Effector CD8-positive, alpha-beta T cell (primary cell): Measurements from ENCODE around the gene VCAN.

Source experiments
- DNase-seq: peaks from one replicate; lab custom pipeline; 2025; lab: John Stamatoyannopoulos, UW

VCAN gene

DNA sequence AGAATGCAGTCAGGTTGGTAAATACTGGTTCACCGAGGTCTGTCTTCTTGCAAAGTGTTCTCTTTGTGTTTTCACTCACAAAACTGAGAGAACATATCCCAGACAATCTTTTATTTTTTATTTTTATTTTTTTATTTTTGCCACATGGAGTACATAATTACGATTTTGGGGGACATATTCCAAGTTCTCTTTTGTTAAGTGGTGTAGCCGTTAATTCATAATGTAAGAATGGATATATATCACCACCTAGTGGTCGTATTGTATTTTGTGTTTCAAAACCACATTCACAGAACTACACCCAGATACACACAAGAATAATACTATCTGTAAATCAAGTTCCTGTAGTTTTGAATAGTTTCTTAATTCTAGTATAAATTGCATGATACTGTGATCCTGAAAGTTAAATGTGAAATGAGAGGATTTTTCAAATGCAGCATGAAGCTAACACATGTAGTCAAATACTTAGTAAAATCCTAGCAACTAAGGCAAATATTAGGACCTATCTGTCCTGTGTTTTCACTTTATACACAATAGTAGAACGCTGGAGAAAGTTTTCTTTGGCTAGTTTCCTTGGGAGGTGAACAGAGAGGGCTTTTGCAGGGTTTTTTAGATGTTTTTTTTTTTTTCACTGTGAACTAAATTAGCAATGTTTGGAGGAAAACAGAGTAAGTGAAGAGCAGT lies 92.7 kb downstream of the VCAN start:
- no peak for DNase-seq

DNA sequence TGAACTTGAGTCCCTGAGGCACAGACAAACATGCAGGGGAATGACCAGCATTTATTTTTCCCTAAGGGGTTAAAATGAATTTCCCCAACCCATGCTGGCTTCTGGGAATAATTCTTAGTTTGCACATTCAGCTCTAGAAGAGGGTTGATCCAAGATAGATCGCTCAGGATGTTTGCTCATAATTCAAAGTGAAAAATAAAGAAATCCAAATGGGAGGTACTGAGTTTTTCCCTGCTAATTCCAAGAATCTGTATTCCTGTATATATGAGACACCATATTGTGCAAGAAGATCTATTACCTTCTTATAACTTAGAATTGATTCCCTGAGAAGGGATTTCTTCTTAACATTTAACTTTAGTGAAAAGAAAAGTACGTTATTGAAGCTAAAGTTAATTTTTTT lies 96.2 kb downstream of the VCAN start:
- no peak for DNase-seq

DNA sequence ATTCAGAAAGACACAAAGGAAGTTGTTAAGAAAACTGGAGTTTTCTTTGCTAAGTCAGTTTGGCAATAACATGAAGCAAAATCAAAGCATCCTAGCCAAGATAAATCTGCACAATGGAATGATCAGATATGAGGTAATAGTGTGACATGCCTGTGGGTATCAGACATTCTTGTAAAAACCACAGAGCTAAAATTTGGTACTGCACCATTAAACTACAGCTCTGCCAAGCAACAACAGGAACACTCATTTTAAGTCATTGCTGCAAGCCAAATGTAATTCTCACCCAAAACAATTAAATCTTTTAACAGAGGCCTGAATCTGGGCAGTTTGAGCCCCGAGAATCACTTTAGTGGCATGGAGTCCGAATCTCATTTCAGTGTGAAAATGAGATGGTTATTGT lies 96.6 kb downstream of the VCAN start:
- DNase-seq = no peak

DNA sequence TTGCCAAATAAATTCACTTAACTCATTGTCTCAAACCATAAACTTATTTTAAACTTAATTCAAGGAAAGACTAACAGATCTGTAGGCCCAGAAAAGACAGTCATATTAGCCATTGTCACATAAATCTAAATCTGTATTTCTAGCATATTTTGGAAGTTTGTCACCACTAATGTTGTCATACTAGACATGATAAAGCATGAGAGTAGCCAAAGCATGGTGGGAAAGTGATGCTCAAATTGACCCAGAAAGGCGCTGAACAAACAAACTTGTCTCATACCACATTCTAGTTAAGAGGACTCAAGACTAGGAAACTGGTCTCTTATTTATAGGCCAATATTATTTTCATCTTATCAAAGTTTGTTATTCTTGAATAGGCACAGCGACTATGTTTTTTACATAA lies 99.4 kb downstream of the VCAN start:
- DNase-seq = no peak

DNA sequence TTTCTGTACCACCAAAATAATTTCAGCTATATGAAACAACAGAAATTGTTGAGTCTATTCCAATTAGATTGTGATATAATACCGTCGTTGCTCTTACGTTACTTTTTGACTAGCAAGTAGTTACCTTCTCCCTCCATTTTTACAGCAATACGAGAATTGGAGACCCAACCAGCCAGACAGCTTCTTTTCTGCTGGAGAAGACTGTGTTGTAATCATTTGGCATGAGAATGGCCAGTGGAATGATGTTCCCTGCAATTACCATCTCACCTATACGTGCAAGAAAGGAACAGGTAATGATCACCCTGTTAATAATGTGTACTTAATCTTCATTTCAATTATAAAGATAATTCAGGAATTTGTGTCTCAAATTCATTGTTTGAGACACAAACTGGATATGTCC lies 100.7 kb downstream of the VCAN start:
- DNase-seq = no peak

DNA sequence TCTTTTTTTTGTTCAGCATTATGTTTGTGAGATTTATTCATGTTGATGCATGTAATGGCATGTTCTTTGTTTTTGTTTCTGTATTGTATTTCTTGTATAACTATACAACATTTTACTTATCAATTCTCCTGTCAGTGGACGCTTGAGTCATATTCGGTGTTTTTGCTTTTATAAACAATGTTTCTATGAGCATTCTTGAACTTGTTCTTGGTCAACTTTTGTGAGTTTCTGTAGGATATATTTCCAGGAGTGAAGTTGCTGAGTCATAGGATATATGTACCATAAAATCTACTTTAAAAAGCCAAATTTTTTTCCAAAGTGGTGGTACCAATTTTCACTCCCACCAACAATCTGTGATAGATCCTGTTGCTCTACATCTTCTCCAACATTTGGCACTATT lies 104.8 kb downstream of the VCAN start:
- DNase-seq = no peak

DNA sequence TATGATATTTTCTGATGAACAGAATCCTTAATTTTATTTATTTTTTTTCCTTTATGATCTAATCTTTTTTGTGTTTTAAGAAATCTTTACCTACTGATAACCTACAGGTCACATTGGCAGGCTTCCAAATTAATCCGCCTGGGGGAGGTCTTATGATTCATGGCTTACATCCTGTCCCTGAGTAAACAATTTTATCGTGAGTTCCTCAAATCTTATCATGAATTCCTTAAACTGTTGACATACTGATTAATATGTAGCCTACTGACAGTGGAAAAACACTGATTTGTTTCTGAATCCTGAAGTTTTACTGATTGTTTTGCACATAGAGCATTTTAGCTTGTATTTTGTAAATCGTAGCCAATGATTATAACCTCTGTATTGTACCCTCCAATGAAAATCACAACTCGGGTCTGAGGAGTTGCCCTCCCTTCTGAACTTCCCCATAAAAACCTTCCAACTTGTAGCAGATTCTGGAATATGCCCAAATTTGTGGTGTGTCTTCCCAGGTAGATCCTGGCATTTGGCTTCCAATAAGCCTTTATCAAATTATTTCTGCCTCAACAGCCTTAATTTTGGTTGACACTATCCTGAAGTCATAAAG lies 105.6 kb downstream of the VCAN start:
- no peak for DNase-seq

DNA sequence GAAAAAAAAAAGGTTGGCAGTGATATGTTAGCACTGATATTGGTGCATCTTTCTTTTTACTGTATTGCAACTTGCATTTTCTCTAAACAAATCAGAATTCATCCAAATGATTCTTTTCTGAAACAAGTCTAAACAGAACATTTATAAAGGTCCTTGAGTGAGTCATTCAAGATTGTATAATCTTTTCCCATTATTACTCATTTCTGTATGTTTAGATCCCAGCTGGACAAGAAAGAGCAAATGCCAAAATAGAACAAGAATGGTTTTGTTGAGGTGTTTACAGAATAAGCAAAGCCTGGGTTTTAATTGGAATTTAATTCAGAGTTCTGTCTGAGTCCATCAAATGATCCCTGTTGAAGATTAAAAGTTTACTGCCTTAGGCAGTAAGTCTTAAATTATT lies 112.3 kb downstream of the VCAN start:
- DNase-seq = no peak

DNA sequence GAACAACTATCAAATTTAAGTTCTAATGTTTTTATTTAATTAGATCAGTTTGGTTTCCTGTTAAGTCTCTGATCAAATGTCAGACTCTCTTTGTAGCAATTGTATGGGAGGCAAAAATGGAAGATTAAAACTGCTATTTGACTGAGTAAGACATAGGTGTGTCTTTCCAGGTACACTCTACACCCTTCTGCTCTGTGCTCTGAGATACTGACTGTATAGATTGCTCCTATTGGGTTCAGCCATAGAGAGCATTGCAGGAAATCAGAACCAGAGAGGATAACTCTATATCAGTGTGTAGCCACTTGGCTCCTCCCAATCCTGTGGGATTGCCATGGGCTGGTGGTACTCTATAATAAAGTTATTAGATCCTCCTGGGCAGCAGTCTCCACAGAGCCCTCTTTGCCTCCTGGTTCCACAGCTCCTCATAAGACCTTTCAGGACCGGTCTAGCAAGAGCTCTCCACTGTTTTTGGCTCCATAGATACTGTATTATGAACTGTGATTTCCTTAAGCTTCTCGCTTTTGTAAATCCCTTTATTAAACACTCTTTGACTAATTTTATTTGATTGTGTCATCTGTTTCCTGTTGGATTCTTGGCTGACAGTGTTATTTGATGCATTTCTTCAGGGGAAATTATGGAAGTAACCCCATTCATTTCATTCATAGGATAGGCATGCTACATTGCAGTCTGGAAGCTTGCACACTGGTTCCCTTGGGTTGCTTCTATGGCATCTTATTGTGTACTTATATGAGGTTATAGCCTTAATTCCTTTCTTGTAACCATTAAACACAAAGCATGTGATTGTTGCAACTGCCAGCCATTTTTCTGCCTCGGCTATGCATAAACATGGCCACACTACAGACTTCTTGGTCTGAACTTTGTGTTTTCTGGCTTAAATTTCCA lies 115.6 kb downstream of the VCAN start:
- no peak for DNase-seq

- DNase-seq = no peak
These were observed 118.2 kb downstream of the VCAN start for GRCh38 chr5:83589786-83590185.

- no peak for DNase-seq
These were observed 119.4 kb downstream of the VCAN start for GRCh38 chr5:83590966-83591365.

- DNase-seq = no peak
These were observed 123.7 kb downstream of the VCAN start for GRCh38 chr5:83595217-83595616.

DNA sequence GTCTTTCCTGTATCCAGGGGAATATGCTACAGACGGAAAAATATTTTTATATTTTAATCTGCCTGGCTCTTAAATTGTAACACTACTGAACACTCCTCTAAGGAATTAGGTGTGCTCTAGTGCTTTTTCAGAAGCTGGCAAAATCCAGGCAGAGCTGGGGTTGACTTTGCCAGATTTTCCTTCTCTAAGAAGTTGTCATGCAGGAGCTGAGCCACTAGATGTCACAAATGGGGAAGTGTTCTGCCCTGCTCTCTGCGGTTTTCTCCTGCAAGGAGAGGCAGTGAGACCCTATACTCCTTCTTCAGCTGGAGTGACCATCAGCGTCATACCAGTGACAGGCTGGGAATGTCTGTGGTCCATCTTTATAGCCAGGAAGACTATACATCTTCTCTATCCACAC lies 136.6 kb downstream of the VCAN start:
- no peak for DNase-seq

DNA sequence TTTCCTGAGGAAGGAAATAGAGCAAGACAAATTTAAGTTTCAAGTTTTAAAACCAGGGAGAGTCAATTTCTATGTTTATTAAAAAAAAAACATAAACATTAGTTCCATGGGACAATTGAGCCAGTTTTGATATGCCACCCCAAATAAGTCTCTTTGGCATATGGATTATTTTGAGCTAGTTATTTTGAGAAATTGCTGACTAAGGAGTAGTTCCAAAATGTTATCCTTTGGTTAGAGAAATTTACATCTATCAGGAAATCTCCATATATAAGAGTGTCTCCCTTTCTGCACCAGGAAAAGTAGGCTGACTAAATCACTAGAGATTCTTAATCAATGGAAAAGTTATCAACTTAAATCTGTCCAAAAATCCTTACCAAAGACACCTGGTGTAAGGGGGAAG lies 143.3 kb downstream of the VCAN start:
- no peak for DNase-seq

GRCh38 chr5:83628360-83628759 lies 156.8 kb downstream of the VCAN start:
- no peak for DNase-seq
